ENCODE results near the gene TLR10. TPM values are rescaled to one million over a fixed set of nuclear protein-coding genes. Genes with fewer than 3 reads are reported as not detected.

TLR10 gene
- polyA plus RNA-seq, 1 donor from 2014 or later, result 0.14 TPM

GRCh38 chr4:38820329-38821061 is 37.7 kb upstream of the TLR10 start:
- no peaks in the 10 kb centered on the region for H3K27me3 ChIP-seq (ENCODE audit: insufficient read depth, low read depth, low read length)
- no peaks in the 10 kb centered on the region for H3K9me3 ChIP-seq (ENCODE audit: low read length)
- no peaks in the 10 kb centered on the region for H3K9me2 ChIP-seq (ENCODE audit: insufficient read depth, low read length)
- H3K4me3 ChIP-seq (ENCODE audit: low read length), result no peak overlapping the region
- no peak overlapping the region for H3K9ac ChIP-seq (ENCODE audit: low read length)
- no peaks in the 10 kb centered on the region for H4K20me1 ChIP-seq (ENCODE audit: insufficient read depth)
- no peak overlapping the region for H3K4me2 ChIP-seq (ENCODE audit: low read length)
- H3K36me3 ChIP-seq (ENCODE audit: insufficient read depth, low read length), result no peaks in the 10 kb centered on the region
- no peak for TF ChIP-seq REST (IDR thresholded peaks at IDR 0.05; ENCODE audit: borderline replicate concordance)
- TF ChIP-seq CTCF (IDR thresholded peaks at IDR 0.05; ENCODE audit: poor library complexity, severe bottlenecking), result no peak
- TF ChIP-seq TAF1 (IDR thresholded peaks at IDR 0.05; ENCODE audit: low read depth), result no peak
- no peak for TF ChIP-seq MXI1 (conservative IDR thresholded peaks at IDR 0.05; ENCODE audit: poor library complexity, severe bottlenecking)
- no peak for TF ChIP-seq RAD21 (conservative IDR thresholded peaks at IDR 0.05)
- no peak for TF ChIP-seq EP300 (conservative IDR thresholded peaks at IDR 0.05; ENCODE audit: poor library complexity, severe bottlenecking)
- TF ChIP-seq POLR2AphosphoS5 (IDR thresholded peaks at IDR 0.05), result no peak
- no peak for TF ChIP-seq SMC3 (conservative IDR thresholded peaks at IDR 0.05; ENCODE audit: poor library complexity)
- no peak for TF ChIP-seq EZH2 (IDR thresholded peaks at IDR 0.05; ENCODE audit: borderline replicate concordance, insufficient read depth, low read length, poor library complexity, severe bottlenecking)
- no peaks in the 10 kb centered on the region for H3K79me2 ChIP-seq (replicated peaks; ENCODE audit: insufficient read depth, low read length)
- no peak overlapping the region for H2AFZ ChIP-seq (ENCODE audit: low read depth, low read length)
- no peaks in the 10 kb centered on the region for H3F3A ChIP-seq (ENCODE audit: insufficient read depth, low read length, poor library complexity, severe bottlenecking)
- H3K27ac ChIP-seq (ENCODE audit: low read length), result no peak overlapping the region

- H3K4me3 ChIP-seq (ENCODE audit: low read length), result no peak overlapping the region
- no peak overlapping the region for H3K27ac ChIP-seq (ENCODE audit: low read length)
- H3K36me3 ChIP-seq (ENCODE audit: insufficient read depth, low read length), result no peaks in the 10 kb centered on the region
- TF ChIP-seq REST (IDR thresholded peaks at IDR 0.05; ENCODE audit: borderline replicate concordance), result no peak
- no peak for TF ChIP-seq EP300 (conservative IDR thresholded peaks at IDR 0.05; ENCODE audit: poor library complexity, severe bottlenecking)
- no peak for TF ChIP-seq SMC3 (conservative IDR thresholded peaks at IDR 0.05; ENCODE audit: poor library complexity)
- no peak for TF ChIP-seq POLR2AphosphoS5 (IDR thresholded peaks at IDR 0.05)
- no peak for TF ChIP-seq CTCF (IDR thresholded peaks at IDR 0.05; ENCODE audit: poor library complexity, severe bottlenecking)
- TF ChIP-seq TAF1 (IDR thresholded peaks at IDR 0.05; ENCODE audit: low read depth), result no peak
- TF ChIP-seq RAD21 (conservative IDR thresholded peaks at IDR 0.05), result no peak
- TF ChIP-seq EZH2 (IDR thresholded peaks at IDR 0.05; ENCODE audit: borderline replicate concordance, insufficient read depth, low read length, poor library complexity, severe bottlenecking), result no peak
- TF ChIP-seq MXI1 (conservative IDR thresholded peaks at IDR 0.05; ENCODE audit: poor library complexity, severe bottlenecking), result no peak
- H3K9me3 ChIP-seq (ENCODE audit: low read length), result no peaks in the 10 kb centered on the region
- H3K27me3 ChIP-seq (ENCODE audit: insufficient read depth, low read depth, low read length), result no peaks in the 10 kb centered on the region
- no peak overlapping the region for H3K9ac ChIP-seq (ENCODE audit: low read length)
- no peaks in the 10 kb centered on the region for H4K20me1 ChIP-seq (ENCODE audit: insufficient read depth)
- H3K9me2 ChIP-seq (ENCODE audit: insufficient read depth, low read length), result no peaks in the 10 kb centered on the region
- H3K4me2 ChIP-seq (ENCODE audit: low read length), result no peak overlapping the region
- no peaks in the 10 kb centered on the region for H3F3A ChIP-seq (ENCODE audit: insufficient read depth, low read length, poor library complexity, severe bottlenecking)
- H3K79me2 ChIP-seq (replicated peaks; ENCODE audit: insufficient read depth, low read length), result no peaks in the 10 kb centered on the region
- no peak overlapping the region for H2AFZ ChIP-seq (ENCODE audit: low read depth, low read length)
Measured at GRCh38 chr4:38819569-38819968, 36.8 kb upstream of the TLR10 start.

Data from neural cell (in vitro differentiated cells).